PC-3 (cell line): Measurements from ENCODE around the gene DDX47. TPM values are rescaled to one million over a fixed set of nuclear protein-coding genes. Genes with fewer than 3 reads are reported as not detected.

ENCODE experiments used
- ATAC-seq: fragments of 200-7000 bp; cut with Tn5 transposase; 2 replicates; pipeline ENCODE4 v1.9.1; 2020; ENCODE audit warnings: mild to moderate bottlenecking, moderate library complexity
- BruUV-seq: library from RNA; stranded (reverse); fragments of 400-500 nt; replicated peaks from 2 replicates; lab custom pipeline; 2021; lab: Mats Ljungman, UMichigan
- CTCF ChIA-PET: fragments of 300-600 bp; sonication (Branson Sonifier 250); formaldehyde crosslinking; loops from one replicate; lab custom pipeline; 2022; ENCODE audit warnings: antibody characterized with exemption; lab: Charles Lee
- POLR2A ChIA-PET: fragments of 300-600 bp; sonication (Branson Sonifier 250); formaldehyde crosslinking; loops from one replicate; lab custom pipeline; 2022; ENCODE audit warnings: antibody characterized with exemption; ENCODE audit not compliant: unreplicated experiment; lab: Charles Lee
- DNase-seq: peaks from one replicate; pipeline ENCODE4 v3.0.0-alpha.2; 2015
- H2AFZ ChIP-seq: fragments of 300-600 bp; sonication (generic); 2 replicates; pipeline ENCODE4 v1.6.0; 2016; ENCODE audit warnings: antibody characterized with exemption, low read length
- H3F3A ChIP-seq: fragments of 300-600 bp; sonication (generic); one replicate; pipeline ENCODE4 v1.6.0; 2017; ENCODE audit warnings: antibody characterized with exemption, low read length, control low read depth, mild to moderate bottlenecking; ENCODE audit not compliant: unreplicated experiment
- H3K27ac ChIP-seq: fragments of 300-600 bp; sonication (generic); 2 replicates; pipeline ENCODE4 v1.5.1; 2016; ENCODE audit warnings: mild to moderate bottlenecking, low read length
- H3K27me3 ChIP-seq: fragments of 300-600 bp; sonication (generic); 2 replicates; pipeline ENCODE4 v1.6.1; 2016; ENCODE audit warnings: low read length, mixed read lengths
- H3K36me3 ChIP-seq: fragments of 300-600 bp; sonication (generic); 2 replicates; pipeline ENCODE4 v1.6.1; 2016; ENCODE audit warnings: low read depth, mixed run types, low read length, mixed read lengths
- H3K4me1 ChIP-seq: fragments of 300-600 bp; sonication (generic); 2 replicates; pipeline ENCODE4 v1.5.1; 2016; ENCODE audit warnings: low read length; ENCODE audit not compliant: insufficient read depth
- H3K4me2 ChIP-seq: fragments of 300-600 bp; sonication (generic); 2 replicates; pipeline ENCODE4 v1.6.0; 2016; ENCODE audit warnings: low read length
- H3K4me3 ChIP-seq: fragments of 300-600 bp; sonication (generic); 2 replicates; pipeline ENCODE4 v1.5.1; 2016; ENCODE audit warnings: mild to moderate bottlenecking, low read length, mixed read lengths
- H3K79me2 ChIP-seq: fragments of 300-600 bp; sonication (generic); 2 replicates; pipeline ENCODE4 v1.6.1; 2017; ENCODE audit warnings: low read length, mixed read lengths
- H3K9ac ChIP-seq: fragments of 300-600 bp; sonication (generic); 2 replicates; pipeline ENCODE4 v1.6.0; 2016; ENCODE audit warnings: mild to moderate bottlenecking, low read length
- H3K9me2 ChIP-seq: fragments of 300-600 bp; sonication (generic); replicated peaks from 2 replicates; pipeline ENCODE4 v1.6.1; 2016; ENCODE audit warnings: mixed run types, low read length, mixed read lengths
- H3K9me3 ChIP-seq: fragments of 300-600 bp; sonication (generic); 2 replicates; pipeline ENCODE4 v1.6.1; 2016; ENCODE audit warnings: low read length, mixed read lengths
- H4K20me1 ChIP-seq: fragments of 300-600 bp; sonication (generic); 2 replicates; pipeline ENCODE4 v1.6.1; 2016; ENCODE audit warnings: low read length, mixed read lengths
- EZH2 ChIP-seq: fragments of 300-600 bp; sonication (generic); IDR thresholded peaks from one replicate; pipeline ENCODE4 v1.6.1; 2017; ENCODE audit warnings: antibody characterized with exemption, mild to moderate bottlenecking, low read length; ENCODE audit not compliant: unreplicated experiment
- EZH2phosphoT487 ChIP-seq: fragments of 300-600 bp; sonication (generic); IDR thresholded peaks from 2 replicates; pipeline ENCODE4 v1.6.1; 2018; ENCODE audit warnings: mild to moderate bottlenecking, antibody characterized with exemption, low read length, borderline replicate concordance
- intact Hi-C: fragments of 100-400 bp; cut with micrococcal nuclease; formaldehyde crosslinking; loops from 2 replicates; pipeline ENCODE4 v1.9.0; 2023
- total RNA-seq: library from RNA; depleted of rRNA; stranded (reverse); fragments of >200 nt; gene quantifications from 2 replicates; pipeline ENCODE4 v1.2.3, GENCODE V29; 2014
- TF ChIP-seq, protein P1 (sequence below): fragments of 300-600 bp; sonication (generic); conservative IDR thresholded peaks from 2 replicates; pipeline ENCODE4 v1.5.1; 2017; ENCODE audit warnings: antibody characterized with exemption, low read depth, mild to moderate bottlenecking, low read length

The DDX47 gene
- total RNA-seq, 1 experiment from 2014 or later, result 58.9 TPM

DNA sequence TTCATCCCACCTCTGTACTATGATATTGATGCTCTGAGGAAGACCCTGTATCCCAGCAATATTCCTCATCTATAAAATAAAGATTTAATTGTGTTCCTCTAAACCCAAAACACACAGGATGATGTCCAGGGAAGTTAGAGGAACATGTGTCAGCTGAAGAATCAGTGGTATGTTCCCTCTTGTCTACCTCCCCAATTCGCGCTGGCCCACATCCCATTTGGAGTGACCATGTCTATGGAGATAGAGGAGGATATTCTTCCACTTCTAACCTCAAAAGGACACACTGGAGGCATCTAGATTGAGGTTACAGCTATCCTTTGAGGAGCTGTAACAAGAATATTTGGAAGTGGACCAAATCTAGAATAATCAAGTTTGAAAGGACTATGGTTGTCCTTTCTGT lies 29.0 kb upstream of the DDX47 start:
- no peak overlapping the region for H3K4me3 ChIP-seq
- no peaks in the 10 kb centered on the region for H4K20me1 ChIP-seq
- CTCF ChIA-PET, result no interaction called here
- peaks cover 12% of the 10 kb centered on the region for H3K79me2 ChIP-seq
- H3K9me2 ChIP-seq, result no peaks in the 10 kb centered on the region
- no TSS peak for BruUV-seq
- no peak overlapping the region for H3K4me2 ChIP-seq
- no peak overlapping the region for H3K27ac ChIP-seq
- no peak for DNase-seq
- no peaks in the 10 kb centered on the region for H3F3A ChIP-seq
- H3K4me1 ChIP-seq, result peaks cover 37% of the 10 kb centered on the region
- no peak for TF ChIP-seq EZH2
- TF ChIP-seq, protein P1, sequence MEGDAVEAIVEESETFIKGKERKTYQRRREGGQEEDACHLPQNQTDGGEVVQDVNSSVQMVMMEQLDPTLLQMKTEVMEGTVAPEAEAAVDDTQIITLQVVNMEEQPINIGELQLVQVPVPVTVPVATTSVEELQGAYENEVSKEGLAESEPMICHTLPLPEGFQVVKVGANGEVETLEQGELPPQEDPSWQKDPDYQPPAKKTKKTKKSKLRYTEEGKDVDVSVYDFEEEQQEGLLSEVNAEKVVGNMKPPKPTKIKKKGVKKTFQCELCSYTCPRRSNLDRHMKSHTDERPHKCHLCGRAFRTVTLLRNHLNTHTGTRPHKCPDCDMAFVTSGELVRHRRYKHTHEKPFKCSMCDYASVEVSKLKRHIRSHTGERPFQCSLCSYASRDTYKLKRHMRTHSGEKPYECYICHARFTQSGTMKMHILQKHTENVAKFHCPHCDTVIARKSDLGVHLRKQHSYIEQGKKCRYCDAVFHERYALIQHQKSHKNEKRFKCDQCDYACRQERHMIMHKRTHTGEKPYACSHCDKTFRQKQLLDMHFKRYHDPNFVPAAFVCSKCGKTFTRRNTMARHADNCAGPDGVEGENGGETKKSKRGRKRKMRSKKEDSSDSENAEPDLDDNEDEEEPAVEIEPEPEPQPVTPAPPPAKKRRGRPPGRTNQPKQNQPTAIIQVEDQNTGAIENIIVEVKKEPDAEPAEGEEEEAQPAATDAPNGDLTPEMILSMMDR, result no peak
- TF ChIP-seq EZH2phosphoT487, result no peak
- no peaks in the 10 kb centered on the region for H3K27me3 ChIP-seq
- no peak for ATAC-seq
- intact Hi-C loops, result no loop called here
- no peak overlapping the region for H3K9ac ChIP-seq
- POLR2A ChIA-PET, result no interaction called here
- no peaks in the 10 kb centered on the region for H3K36me3 ChIP-seq
- no peaks in the 10 kb centered on the region for H3K9me3 ChIP-seq
- no peak overlapping the region for H2AFZ ChIP-seq

DNA sequence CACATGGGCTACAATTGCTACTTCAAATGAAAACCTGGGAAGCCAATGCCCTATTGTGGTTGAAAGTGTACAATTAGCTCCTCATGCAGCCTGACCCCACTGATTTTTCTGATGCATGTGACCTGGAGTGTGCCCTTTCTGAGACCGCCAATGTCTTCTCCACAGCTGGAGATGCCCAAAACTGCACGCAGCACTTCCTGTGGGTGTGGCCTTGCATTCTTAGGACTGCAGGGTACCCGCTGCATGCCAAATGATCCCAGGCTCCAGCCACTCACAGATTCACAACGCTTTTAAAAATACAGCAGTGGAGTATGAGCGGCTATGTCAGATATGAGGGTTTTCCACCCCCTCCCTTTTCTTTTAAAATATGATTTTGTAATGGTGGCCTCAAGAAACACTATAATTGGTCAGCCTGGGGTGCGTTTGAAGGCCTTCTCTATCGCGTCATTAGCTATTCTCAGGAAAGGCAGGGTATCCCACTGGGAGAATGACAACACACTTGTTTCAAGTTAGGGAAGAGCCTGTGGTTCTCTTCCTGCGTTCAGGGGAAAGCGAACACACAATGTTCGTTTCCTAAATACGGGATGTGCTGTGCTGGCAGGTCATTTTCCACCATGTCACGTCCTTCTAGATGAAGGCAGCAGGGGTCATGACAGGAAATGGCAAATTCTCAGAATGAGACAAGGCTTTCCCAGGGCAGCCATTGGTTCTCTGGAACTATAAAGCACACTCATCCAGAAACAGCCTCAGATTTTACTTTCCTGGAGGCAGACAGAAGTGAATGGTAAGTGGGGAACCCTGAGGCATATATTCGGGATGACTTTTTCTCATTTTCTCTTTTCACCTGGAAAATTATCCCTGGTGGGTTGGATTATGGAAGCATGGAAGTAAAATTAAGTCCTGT lies 28.0 kb upstream of the DDX47 start, which contains the start of gene APOLD1:
Gene APOLD1, plus strand, starts transcription at position 749 of the 904 bp plus-strand sequence. Its CDS starts 33 bp downstream, at position 782.
- no peaks in the 10 kb centered on the region for H4K20me1 ChIP-seq
- H2AFZ ChIP-seq, result peak within 1 kb of the TSS; percentile 83
- CTCF ChIA-PET, result no interaction called here
- H3K36me3 ChIP-seq, result no peaks in the 10 kb centered on the region
- H3K27ac ChIP-seq, result peak within 1 kb of the TSS; percentile 61
- no peak for TF ChIP-seq EZH2phosphoT487
- no peak for TF ChIP-seq EZH2
- TF ChIP-seq, protein P1, result no peak
- peak within 1 kb of the TSS; percentile 63 for H3K4me3 ChIP-seq
- DNase-seq, result no peak
- H3K9me3 ChIP-seq, result no peaks in the 10 kb centered on the region
- peaks cover 17% of the 10 kb centered on the region for H3K79me2 ChIP-seq
- H3K4me2 ChIP-seq, result peak within 1 kb of the TSS; percentile 81
- H3F3A ChIP-seq, result no peaks in the 10 kb centered on the region
- intact Hi-C loops, result loop anchor here (5.0 kb wide), 1 partner anchor 52 kb away; no protein-coding TSS in a partner anchor
- POLR2A ChIA-PET, result interaction anchor here (0.6 kb wide), 1 partner anchor 26 kb away, joined by 3 read pairs; no protein-coding TSS in a partner anchor
- no peaks in the 10 kb centered on the region for H3K9me2 ChIP-seq
- ATAC-seq, result no peak
- peak within 1 kb of the TSS; percentile 74 for H3K9ac ChIP-seq
- no TSS peak for BruUV-seq
- peaks cover 33% of the 10 kb centered on the region for H3K4me1 ChIP-seq
- H3K27me3 ChIP-seq, result no peaks in the 10 kb centered on the region

DNA sequence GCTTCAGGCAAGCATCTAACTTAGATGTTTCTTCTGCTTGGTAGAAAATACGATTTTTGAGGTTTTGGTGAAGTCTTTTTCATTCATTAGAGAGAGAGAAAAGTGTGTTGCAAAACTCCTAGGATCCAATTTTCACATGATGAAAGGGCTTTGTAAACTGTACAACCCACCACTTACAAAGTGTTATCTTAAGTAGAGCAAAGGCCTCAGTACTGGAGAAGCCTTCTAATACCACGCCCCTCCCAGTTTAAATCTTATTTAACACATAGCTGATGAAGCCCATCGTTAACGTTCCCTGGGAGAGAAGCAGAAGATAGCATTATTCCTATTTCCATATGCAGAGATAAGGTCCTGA lies 26.8 kb upstream of the DDX47 start:
- intact Hi-C loops, result loop anchor here (5.0 kb wide), 1 partner anchor 51 kb away; no protein-coding TSS in a partner anchor
- peaks cover 17% of the 10 kb centered on the region for H3K79me2 ChIP-seq
- ChIA-PET POLR2A (no interaction called here), CTCF (no interaction called here)
- H3F3A ChIP-seq, result no peaks in the 10 kb centered on the region
- TSS peak; percentile 70 for BruUV-seq
- H3K9me2 ChIP-seq, result no peaks in the 10 kb centered on the region
- H3K4me2 ChIP-seq, result peak overlapping the region; percentile 81
- H3K36me3 ChIP-seq, result no peaks in the 10 kb centered on the region
- H3K9me3 ChIP-seq, result no peaks in the 10 kb centered on the region
- peak overlapping the region; percentile 63 for H3K4me3 ChIP-seq
- peak overlapping the region; percentile 61 for H3K27ac ChIP-seq
- peak overlapping the region; percentile 83 for H2AFZ ChIP-seq
- ATAC-seq (peak; percentile 27), DNase-seq (no peak)
- TF ChIP-seq EZH2phosphoT487, result no peak
- TF ChIP-seq, protein P1, result no peak
- TF ChIP-seq EZH2, result no peak
- no peaks in the 10 kb centered on the region for H4K20me1 ChIP-seq
- no peaks in the 10 kb centered on the region for H3K27me3 ChIP-seq
- H3K9ac ChIP-seq, result peak overlapping the region; percentile 74
- H3K4me1 ChIP-seq, result peaks cover 39% of the 10 kb centered on the region
